Stimulated activated CD8-positive, alpha-beta memory T cell treated with anti-CD3 and anti-CD28 coated beads, Interleukin-7, amount 100 ng/mL, for 24 hours (primary cell): Measurements from ENCODE around the gene CARNS1.
"Not testable (repeated sequence)": the region's sequence is repeated elsewhere in the genome, so short reads cannot be mapped to it uniquely, and the experiment has no call there.

Experiments
- DNase-seq: peaks from one replicate; pipeline ENCODE4 v3.0.0-alpha.2; 2020; ENCODE audit warnings: low read depth

CARNS1 gene

DNA sequence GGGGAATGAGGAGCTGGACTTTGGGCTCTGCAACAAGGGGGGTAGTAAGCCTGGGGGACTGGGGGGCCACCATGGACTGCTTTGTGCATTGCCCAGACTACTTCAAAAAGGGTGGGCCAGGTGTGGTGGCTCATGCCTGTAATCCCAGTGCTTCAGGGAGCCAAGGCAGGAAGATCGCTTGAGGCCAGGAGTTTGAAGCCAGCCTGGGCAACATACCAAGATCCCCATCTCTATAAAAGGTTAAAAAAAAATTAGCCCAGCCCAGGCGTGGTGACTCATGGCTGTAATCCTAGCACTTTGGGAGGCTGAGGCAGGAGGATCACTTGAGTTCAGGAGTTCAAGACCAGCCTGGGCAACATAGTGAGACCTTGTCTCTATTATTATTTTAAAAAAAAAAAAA is 50.1 kb downstream of the CARNS1 start:
- not testable (repeated sequence) for DNase-seq

GRCh38 chr11:67466367-67466766 is 50.9 kb downstream of the CARNS1 start:
- no peak for DNase-seq

DNA sequence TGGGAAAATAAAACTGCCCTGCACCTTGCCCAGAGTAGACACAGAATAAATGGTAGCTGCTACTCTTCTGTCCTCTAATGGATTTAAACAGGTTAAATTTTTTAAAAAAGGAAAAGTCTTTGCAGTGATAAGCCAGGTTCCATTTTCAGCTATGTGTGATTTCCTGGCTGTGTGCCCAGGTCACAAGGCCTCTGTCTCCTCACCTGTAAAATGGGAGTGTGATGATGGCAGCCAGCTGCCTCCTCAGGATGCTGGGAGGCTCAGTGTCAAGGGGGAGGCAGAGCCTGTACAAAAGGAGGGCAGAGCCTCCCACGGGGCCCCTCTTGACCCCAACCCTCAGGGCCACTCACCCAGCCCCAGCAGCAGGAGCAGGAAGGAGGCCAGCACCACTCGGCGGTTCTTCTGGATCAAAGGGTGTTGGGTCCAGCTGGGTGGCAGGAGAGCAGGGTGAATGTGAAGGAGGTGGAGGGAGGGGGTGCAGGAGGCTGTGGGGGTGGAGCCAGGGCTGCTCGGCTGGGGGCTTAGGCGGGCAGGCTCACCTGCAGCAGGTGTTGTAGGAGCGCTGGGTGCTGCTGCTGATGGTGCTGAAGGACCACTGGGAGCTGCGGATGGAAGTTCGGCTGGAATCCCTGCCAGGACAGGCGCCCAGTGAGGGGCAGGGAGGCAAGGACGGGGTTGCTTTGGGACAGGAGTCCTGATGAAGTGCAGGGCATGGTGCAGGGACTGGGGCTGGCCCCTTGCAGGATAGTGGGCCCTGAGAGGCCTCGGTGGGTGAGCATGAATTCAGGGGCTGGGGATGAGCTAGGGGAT is 51.7 kb downstream of the CARNS1 start:
- no peak for DNase-seq

DNA sequence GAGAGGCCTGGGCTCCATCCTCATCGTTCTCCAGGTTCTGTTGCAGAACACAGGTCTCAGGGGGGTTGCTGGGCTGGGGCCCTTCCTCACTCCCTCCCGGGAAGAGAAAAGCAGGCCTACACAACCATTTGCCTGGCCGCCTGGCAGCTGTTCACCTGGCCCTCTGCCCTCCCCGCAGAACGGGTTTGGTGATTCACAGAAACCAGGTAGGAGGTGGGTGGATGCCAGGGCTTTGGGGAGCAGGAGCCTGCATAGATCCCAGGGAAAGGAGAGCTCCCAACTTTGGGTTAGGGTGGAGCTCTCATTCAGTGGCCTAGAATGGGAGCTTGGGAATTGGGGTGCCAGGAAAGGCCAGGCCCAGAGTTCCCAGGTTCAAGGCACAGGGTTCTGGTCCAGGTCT is 52.6 kb downstream of the CARNS1 start:
- no peak for DNase-seq

- DNase-seq: no peak
Measured at GRCh38 chr11:67468456-67468758, 52.9 kb downstream of the CARNS1 start.

- peak; percentile 75 for DNase-seq
Measured at GRCh38 chr11:67468759-67469507, 53.5 kb downstream of the CARNS1 start, which contains the start of gene TMEM134. TMEM134 (minus strand) TSS chr11:67469251; CDS start chr11:67469192, 59 bp downstream.

DNA sequence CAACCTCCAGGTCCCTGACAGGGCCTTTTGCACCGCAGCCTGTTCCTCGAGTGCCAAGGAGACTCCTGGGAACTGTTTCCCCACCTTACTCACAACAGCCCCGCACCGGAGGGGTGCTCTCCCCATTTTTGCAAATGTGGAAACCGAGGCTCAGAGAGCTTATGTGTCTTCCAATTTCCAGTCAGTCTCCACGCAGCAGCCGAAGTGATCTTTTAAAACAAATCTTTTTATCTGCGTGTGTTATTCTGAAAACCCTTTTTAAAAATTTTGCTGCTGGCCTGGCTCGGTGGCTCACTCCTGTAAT is 54.0 kb downstream of the CARNS1 start:
- DNase-seq: no peak

- DNase-seq: no peak
Measured at GRCh38 chr11:67470337-67471002, 55.0 kb downstream of the CARNS1 start.

DNA sequence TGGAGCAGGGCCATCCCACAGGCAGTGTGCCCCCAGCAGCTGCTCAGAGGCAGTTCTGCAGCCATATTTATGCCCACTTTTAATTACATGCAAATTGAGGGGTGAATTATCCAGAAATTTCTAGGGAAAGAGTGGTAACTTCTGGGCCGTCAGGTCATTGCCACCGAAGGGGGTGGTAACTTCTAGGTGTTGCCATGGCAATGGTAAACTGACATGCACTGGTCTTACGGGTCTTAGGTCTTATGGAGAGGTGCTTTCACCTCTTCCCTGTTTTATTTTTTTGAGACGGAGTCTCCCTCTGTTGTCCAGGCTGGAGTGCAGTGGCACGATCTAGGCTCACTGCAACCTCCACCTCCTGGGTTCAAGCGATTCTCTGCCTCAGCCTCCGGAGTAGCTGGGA is 57.4 kb downstream of the CARNS1 start:
- DNase-seq: no peak
